CMK (cell line): ENCODE data around the gene STEAP3.

ENCODE experiments used
- DNase-seq: peaks from one replicate; pipeline ENCODE4 v3.0.0-alpha.2; 2010; ENCODE audit warnings: low read depth

The STEAP3 gene

GRCh38 chr2:119248311-119248710 lies 24.7 kb downstream of the STEAP3 start:
- no peak for DNase-seq

GRCh38 chr2:119248751-119249150 lies 25.1 kb downstream of the STEAP3 start:
- no peak for DNase-seq

GRCh38 chr2:119249311-119249710 lies 25.7 kb downstream of the STEAP3 start:
- no peak for DNase-seq

- no peak for DNase-seq
Observed at GRCh38 chr2:119249855-119250717, 26.5 kb downstream of the STEAP3 start.

GRCh38 chr2:119250718-119251290 lies 27.2 kb downstream of the STEAP3 start:
- DNase-seq, result no peak

GRCh38 chr2:119251652-119252051 lies 28.0 kb downstream of the STEAP3 start:
- DNase-seq, result no peak

GRCh38 chr2:119252186-119253113 lies 28.8 kb downstream of the STEAP3 start:
- no peak for DNase-seq

- DNase-seq, result no peak
Observed at GRCh38 chr2:119253114-119253702, 29.6 kb downstream of the STEAP3 start.

GRCh38 chr2:119253760-119254600 lies 30.3 kb downstream of the STEAP3 start:
- DNase-seq, result no peak

- no peak for DNase-seq
Observed at GRCh38 chr2:119254601-119255080, 31.0 kb downstream of the STEAP3 start.

GRCh38 chr2:119255760-119256581 lies 32.3 kb downstream of the STEAP3 start:
- DNase-seq, result no peak

GRCh38 chr2:119256582-119256921 lies 32.9 kb downstream of the STEAP3 start:
- DNase-seq, result no peak

- no peak for DNase-seq
Observed at GRCh38 chr2:119257198-119257597, 33.6 kb downstream of the STEAP3 start.

- no peak for DNase-seq
Observed at GRCh38 chr2:119259296-119259860, 35.7 kb downstream of the STEAP3 start.

GRCh38 chr2:119260646-119261492 lies 37.2 kb downstream of the STEAP3 start:
- no peak for DNase-seq

- no peak for DNase-seq
Observed at GRCh38 chr2:119261493-119262225, 38.0 kb downstream of the STEAP3 start.

GRCh38 chr2:119263025-119263424 lies 39.4 kb downstream of the STEAP3 start:
- no peak for DNase-seq

- peak; percentile 17 for DNase-seq
Observed at GRCh38 chr2:119263656-119264055, 40.0 kb downstream of the STEAP3 start.
